ENCODE data around the gene STAG3. TPM values are rescaled to one million over a fixed set of nuclear protein-coding genes. Genes with fewer than 3 reads are reported as not detected.

STAG3 gene
- total and polyA plus RNA-seq, 7 experiments from 2014 or later = 2.4 to 24.6 (median 9.0) TPM

DNA sequence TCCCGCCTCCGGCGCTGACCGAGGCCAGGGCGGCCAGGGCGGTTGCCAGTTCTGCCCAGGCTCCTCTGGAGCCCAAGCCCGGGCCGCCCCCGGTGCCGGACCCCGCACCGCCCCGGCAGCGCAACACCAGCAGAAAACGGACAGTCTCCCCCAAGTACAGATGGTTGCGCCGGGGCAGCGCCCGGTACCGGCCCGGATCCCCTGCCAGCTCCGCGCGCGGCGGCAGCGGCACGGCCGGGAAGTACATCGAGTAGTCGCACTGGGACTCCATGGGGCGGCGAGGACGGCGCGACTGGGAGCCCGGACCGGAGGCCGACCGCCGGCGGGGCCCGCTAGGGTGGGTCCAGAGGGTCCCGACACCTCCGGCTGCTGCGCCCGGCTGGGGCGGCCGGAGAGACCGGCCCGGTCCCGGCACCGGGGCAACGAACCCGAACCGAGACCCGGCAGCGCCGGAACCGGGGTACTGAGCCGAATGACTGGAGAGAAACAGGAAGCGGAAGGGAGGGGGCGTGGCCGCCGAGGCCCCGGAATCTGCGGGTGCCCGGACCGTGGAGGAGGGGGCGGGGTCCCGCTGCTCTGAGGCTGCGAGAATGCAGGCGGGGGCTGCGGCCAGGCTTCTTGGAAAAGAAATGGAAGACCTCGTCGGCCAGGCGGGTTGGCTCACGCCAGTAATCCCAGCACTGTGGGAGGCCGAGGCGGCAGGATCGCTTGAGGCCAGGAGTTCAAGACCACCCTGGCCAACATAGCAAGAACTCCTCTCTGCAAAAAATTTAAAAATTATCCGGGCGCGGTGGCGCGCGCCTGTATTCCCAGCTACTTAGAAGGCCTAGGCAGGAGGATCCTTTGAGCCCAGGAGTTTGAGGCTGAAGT is 19.3 kb upstream of the STAG3 start, which contains the start of gene TRAPPC14:
Gene TRAPPC14 (minus strand): TSS at position 495 of the 870 bp plus-strand sequence. CDS start 224 bp downstream, at position 271.
- Histone ChIP-seq H3K27ac (ENCODE audit: low read depth, low read length) (peak within 1 kb of the TSS; percentile 88), H3K27me3 (ENCODE audit: control insufficient read depth in 2 of 2, insufficient read depth in 2 of 2, low read length in 2 of 2) (no peaks in the 10 kb centered on the region), H3K36me3 (ENCODE audit: control insufficient read depth in 2 of 3, insufficient read depth in 3 of 3, low read length in 3 of 3) (peaks cover 0 to 40% (median 7%) of the 10 kb centered on the region in 3 experiments), H3K9me3 (ENCODE audit: control insufficient read depth in 2 of 3, low read length in 3 of 3) (no peaks in the 10 kb centered on the region), H3K4me3 (ENCODE audit: low read length) (peak within 1 kb of the TSS; percentile 79), H3K4me1 (ENCODE audit: control insufficient read depth in 2 of 2, insufficient read depth in 2 of 2, low read length in 2 of 2) (peaks cover 13 to 35% of the 10 kb centered on the region in 2 donors)
- Mint-ChIP-seq H3K4me3 (peak within 1 kb of the TSS; percentile 83 to 93 (median 88)), H3K36me3 (peaks cover 0 to 16% (median 5%) of the 10 kb centered on the region in 5 donors), H3K27ac (peak within 1 kb of the TSS; percentile 77 to 98 (median 89)), H3K9me3 (no peaks in the 10 kb centered on the region), H3K4me1 (peaks cover 39 to 81% (median 66%) of the 10 kb centered on the region in 7 donors), H3K27me3 (no peaks in the 10 kb centered on the region)
- intact Hi-C loops (cut with micrococcal nuclease) = loop anchor here (1.0 to 2.0 kb wide), 4 partner anchors 8 to 50 kb away; partner anchors contain the start of genes GPC2 (in 2 of the 2), LAMTOR4 (in 2 of the 2) and STAG3 (in 2 of the 2)
- CTCF ChIA-PET = interaction anchor here (0.6 to 4.8 kb wide), 5 partner anchors 9 to 185 kb away, joined by 3 to 16 read pairs (median 4); partner anchors contain the start of genes GAL3ST4 and LAMTOR4
- DNase-seq = peak; percentile 79 to 95 (median 88)
- POLR2A ChIA-PET = interaction anchor here (0.6 to 23.1 kb wide), 12 partner anchors 5 to 609 kb away, joined by 3 to 383 read pairs (median 6); partner anchors contain the start of genes GAL3ST4, GPC2, LAMTOR4 and STAG3
- peak; percentile 93 for ATAC-seq

DNA sequence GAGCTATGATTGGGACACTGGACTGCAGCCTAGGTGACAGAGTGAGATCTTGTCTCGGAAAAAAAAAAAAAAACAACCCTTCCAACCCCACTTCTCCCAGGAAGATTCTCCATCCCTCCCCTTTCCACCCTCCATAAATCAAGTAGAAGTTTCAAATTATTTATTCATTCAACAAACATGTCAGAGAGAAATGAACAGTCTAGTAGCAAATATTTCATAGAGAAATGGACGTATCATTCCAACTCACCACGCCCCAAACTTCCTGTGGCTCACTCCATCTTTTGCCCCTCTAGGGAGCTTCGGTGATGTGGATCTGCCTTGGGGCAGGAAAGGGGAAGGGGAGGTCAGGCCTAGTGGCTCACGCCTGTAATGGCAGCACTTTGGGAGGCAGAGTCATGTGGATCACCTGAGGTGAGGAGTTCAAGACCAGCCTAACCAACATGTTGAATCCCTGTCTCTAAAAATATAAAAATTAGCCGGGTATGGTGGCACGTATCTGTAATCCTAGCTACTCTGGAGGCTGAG is 18.6 kb upstream of the STAG3 start:
- H3K9me3 Mint-ChIP-seq = no peaks in the 10 kb centered on the region
- Histone ChIP-seq H3K9me3 (ENCODE audit: control insufficient read depth in 2 of 3, low read length in 3 of 3) (no peaks in the 10 kb centered on the region), H3K27ac (ENCODE audit: low read depth, low read length) (peak overlapping the region; percentile 88), H3K4me1 (ENCODE audit: control insufficient read depth in 2 of 2, insufficient read depth in 2 of 2, low read length in 2 of 2) (peaks cover 13 to 42% of the 10 kb centered on the region in 2 donors), H3K36me3 (ENCODE audit: control insufficient read depth in 2 of 3, insufficient read depth in 3 of 3, low read length in 3 of 3) (peaks cover 0 to 33% (median 6%) of the 10 kb centered on the region in 3 experiments), H3K27me3 (ENCODE audit: control insufficient read depth in 2 of 2, insufficient read depth in 2 of 2, low read length in 2 of 2) (no peaks in the 10 kb centered on the region), H3K4me3 (ENCODE audit: low read length) (peak overlapping the region; percentile 79)
- H3K27ac Mint-ChIP-seq = peak overlapping the region; percentile 57 to 98 (median 86)
- CTCF ChIA-PET = interaction anchor here (1.2 to 4.8 kb wide), 4 partner anchors 8 to 59 kb away, joined by 3 to 16 read pairs (median 5); partner anchors contain the start of genes GAL3ST4 and LAMTOR4
- ATAC-seq (no peak), DNase-seq (no peak)
- H3K4me3 Mint-ChIP-seq = peak overlapping the region; percentile 81 to 90 (median 84)
- H3K36me3 Mint-ChIP-seq = peaks cover 0 to 16% (median 5%) of the 10 kb centered on the region in 5 donors
- H3K27me3 Mint-ChIP-seq = no peaks in the 10 kb centered on the region
- H3K4me1 Mint-ChIP-seq = peaks cover 34 to 81% (median 67%) of the 10 kb centered on the region in 7 donors
- intact Hi-C loops (cut with micrococcal nuclease) = loop anchor here in 1 of 2 donors (2.0 kb wide), 1 partner anchor 50 kb away; no protein-coding TSS in a partner anchor
- POLR2A ChIA-PET = interaction anchor here (0.6 to 23.1 kb wide), 6 partner anchors 4 to 609 kb away, joined by 3 to 383 read pairs (median 165); partner anchors contain the start of genes GAL3ST4, GPC2, LAMTOR4 and STAG3

DNA sequence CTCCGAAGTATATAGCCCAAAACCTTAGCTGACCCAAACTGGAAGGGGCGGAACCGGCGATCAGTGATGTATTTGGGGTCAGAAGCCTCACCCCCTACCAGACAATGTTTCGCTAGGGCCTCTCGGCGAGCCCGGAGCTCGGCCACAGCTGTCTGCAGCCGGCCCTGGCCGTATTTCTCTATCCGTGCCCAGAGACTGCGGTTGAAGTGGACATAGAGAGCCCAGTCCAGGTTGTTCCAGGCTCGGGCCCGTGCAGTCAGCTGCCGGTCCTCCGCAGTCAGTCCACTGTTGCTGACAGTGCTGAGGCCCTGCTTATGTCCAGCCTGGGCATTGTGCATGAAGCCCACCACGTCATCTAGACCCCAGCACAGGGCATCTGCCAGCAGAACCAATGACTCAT is 17.7 kb upstream of the STAG3 start:
- CTCF ChIA-PET = interaction anchor here (0.5 to 4.8 kb wide), 8 partner anchors 7 to 187 kb away, joined by 3 to 16 read pairs (median 4); partner anchors contain the start of genes GAL3ST4, LAMTOR4 and PVRIG
- no peak for ATAC-seq
- H3K36me3 Mint-ChIP-seq = peaks cover 0 to 16% (median 5%) of the 10 kb centered on the region in 5 donors

DNA sequence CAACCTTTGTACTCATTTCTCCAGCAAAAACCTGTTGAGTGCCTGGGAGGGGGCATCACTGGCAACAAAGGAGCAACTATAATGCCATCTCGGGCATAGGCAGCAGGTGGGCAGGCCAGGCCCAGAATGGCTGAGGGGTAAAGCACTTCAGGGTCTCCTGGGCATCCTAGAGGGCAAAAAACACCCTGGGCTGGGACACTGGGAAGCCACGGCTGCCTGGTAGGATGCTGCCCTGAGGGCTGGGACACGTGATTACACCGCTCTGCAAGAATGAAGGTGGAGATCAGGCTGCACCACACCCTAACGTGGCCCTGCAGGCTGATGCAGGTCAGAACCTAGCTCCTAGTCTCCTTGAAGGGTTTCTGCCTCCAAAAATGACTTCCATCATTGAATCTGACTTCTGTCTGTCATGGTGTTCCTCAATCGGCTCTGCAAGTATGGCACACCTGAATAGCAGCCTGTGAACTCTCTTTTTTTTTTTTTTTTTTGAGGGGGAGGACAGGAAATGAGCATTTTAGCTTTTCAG is 14.6 kb upstream of the STAG3 start:
- Mint-ChIP-seq H3K36me3 (peaks cover 0 to 2% (median 0%) of the 10 kb centered on the region in 5 donors), H3K27ac (peak overlapping the region; percentile 88 to 98 (median 95)), H3K4me1 (peaks cover 43 to 87% (median 71%) of the 10 kb centered on the region in 7 donors), H3K9me3 (no peaks in the 10 kb centered on the region), H3K27me3 (peaks cover 0 to 14% (median 3%) of the 10 kb centered on the region in 5 donors), H3K4me3 (peak overlapping the region; percentile 70 to 90 (median 80))
- H3K4me1 ChIP-seq (ENCODE audit: control insufficient read depth in 2 of 2, insufficient read depth in 2 of 2, low read length in 2 of 2) = peaks cover 25 to 56% of the 10 kb centered on the region in 2 donors
- intact Hi-C loops (cut with micrococcal nuclease) = loop anchor here in 1 of 2 donors (1.0 to 2.0 kb wide), 3 partner anchors 8 to 15 kb away; partner anchors contain the start of genes GPC2, LAMTOR4 and STAG3
- ChIA-PET CTCF (interaction anchor here (0.6 to 4.2 kb wide), 7 partner anchors 12 to 54 kb away, joined by 3 to 18 read pairs (median 6); partner anchors contain the start of gene LAMTOR4), POLR2A (interaction anchor here (0.6 to 23.1 kb wide), 10 partner anchors 12 to 272 kb away, joined by 3 to 383 read pairs (median 5); partner anchors contain the start of genes AP4M1, GPC2, LAMTOR4 and PVRIG)
- ATAC-seq (peak; percentile 23), DNase-seq (peak in 6 of 9 donors; percentile 57 to 77 (median 68))
- peak overlapping the region; percentile 61 for H3K27ac ChIP-seq (ENCODE audit: low read depth, low read length)
- H3K36me3 ChIP-seq (ENCODE audit: control insufficient read depth in 2 of 3, insufficient read depth in 3 of 3, low read length in 3 of 3) = peaks cover 0 to 4% (median 0%) of the 10 kb centered on the region in 3 experiments
- H3K4me3 ChIP-seq (ENCODE audit: low read length) = peak overlapping the region; percentile 44
- H3K27me3 ChIP-seq (ENCODE audit: control insufficient read depth in 2 of 2, insufficient read depth in 2 of 2, low read length in 2 of 2) = no peaks in the 10 kb centered on the region
- H3K9me3 ChIP-seq (ENCODE audit: control insufficient read depth in 2 of 3, low read length in 3 of 3) = no peaks in the 10 kb centered on the region

More for the DNA sequence above, 17.7 kb upstream of the STAG3 start:
- Mint-ChIP-seq H3K4me1 (peaks cover 33 to 84% (median 66%) of the 10 kb centered on the region in 7 donors), H3K27ac (peak overlapping the region in 6 of 9 donors; percentile 48 to 98 (median 84)), H3K4me3 (peak overlapping the region in 7 of 10 donors; percentile 13 to 89 (median 43)), H3K27me3 (no peaks in the 10 kb centered on the region), H3K9me3 (no peaks in the 10 kb centered on the region)
- no peak overlapping the region for H3K27ac ChIP-seq (ENCODE audit: low read depth, low read length)
- H3K36me3 ChIP-seq (ENCODE audit: control insufficient read depth in 2 of 3, insufficient read depth in 3 of 3, low read length in 3 of 3) = peaks cover 0 to 24% (median 6%) of the 10 kb centered on the region in 3 experiments
- intact Hi-C loops (cut with micrococcal nuclease) = no loop called here
- H3K9me3 ChIP-seq (ENCODE audit: control insufficient read depth in 2 of 3, low read length in 3 of 3) = no peaks in the 10 kb centered on the region
- H3K27me3 ChIP-seq (ENCODE audit: control insufficient read depth in 2 of 2, insufficient read depth in 2 of 2, low read length in 2 of 2) = no peaks in the 10 kb centered on the region
- H3K4me3 ChIP-seq (ENCODE audit: low read length) = no peak overlapping the region
- POLR2A ChIA-PET = interaction anchor here (1.5 to 23.1 kb wide), 4 partner anchors 9 to 62 kb away, joined by 3 to 383 read pairs (median 165); partner anchors contain the start of genes GPC2, LAMTOR4, STAG3 and TRAPPC14
- DNase-seq = no peak
- H3K4me1 ChIP-seq (ENCODE audit: control insufficient read depth in 2 of 2, insufficient read depth in 2 of 2, low read length in 2 of 2) = peaks cover 13 to 45% of the 10 kb centered on the region in 2 donors

DNA sequence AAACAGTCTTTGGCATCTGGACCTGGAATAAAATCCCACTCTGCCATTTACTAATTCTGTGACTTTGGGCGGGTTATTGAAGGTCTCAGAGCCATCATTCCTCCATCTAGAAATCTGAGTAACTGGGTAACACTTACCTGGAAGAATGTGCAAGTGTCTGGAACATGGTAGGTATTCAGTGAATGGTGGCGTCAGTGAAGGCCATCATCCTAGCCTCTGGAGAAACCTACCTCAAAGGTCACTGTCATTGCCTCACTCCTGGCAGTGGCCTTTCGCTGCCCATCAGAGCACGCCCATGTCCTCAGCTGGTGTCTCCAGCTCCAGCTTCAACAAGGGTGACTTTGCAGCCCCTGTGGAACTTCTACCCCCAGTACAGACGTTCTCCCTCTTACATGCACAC is 13.8 kb upstream of the STAG3 start:
- Histone ChIP-seq H3K36me3 (ENCODE audit: control insufficient read depth in 2 of 3, insufficient read depth in 3 of 3, low read length in 3 of 3) (no peaks in the 10 kb centered on the region), H3K4me1 (ENCODE audit: control insufficient read depth in 2 of 2, insufficient read depth in 2 of 2, low read length in 2 of 2) (peaks cover 25 to 60% of the 10 kb centered on the region in 2 donors), H3K9me3 (ENCODE audit: control insufficient read depth in 2 of 3, low read length in 3 of 3) (no peaks in the 10 kb centered on the region), H3K27ac (ENCODE audit: low read depth, low read length) (peak overlapping the region; percentile 61), H3K4me3 (ENCODE audit: low read length) (no peak overlapping the region), H3K27me3 (ENCODE audit: control insufficient read depth in 2 of 2, insufficient read depth in 2 of 2, low read length in 2 of 2) (no peaks in the 10 kb centered on the region)
- DNase-seq (no peak), ATAC-seq (no peak)
- peaks cover 0 to 2% (median 0%) of the 10 kb centered on the region in 5 donors for H3K36me3 Mint-ChIP-seq
- H3K9me3 Mint-ChIP-seq = no peaks in the 10 kb centered on the region
- peaks cover 0 to 20% (median 5%) of the 10 kb centered on the region in 5 donors for H3K27me3 Mint-ChIP-seq
- intact Hi-C loops (cut with micrococcal nuclease) = loop anchor here in 1 of 2 donors (1.0 to 2.0 kb wide), 3 partner anchors 7 to 16 kb away; partner anchors contain the start of genes GPC2, LAMTOR4 and STAG3
- ChIA-PET POLR2A (interaction anchor here (0.6 to 23.1 kb wide), 9 partner anchors 13 to 80 kb away, joined by 3 to 383 read pairs (median 6); partner anchors contain the start of genes AP4M1, GPC2, LAMTOR4 and PVRIG), CTCF (interaction anchor here (0.6 to 4.2 kb wide), 7 partner anchors 13 to 53 kb away, joined by 3 to 18 read pairs (median 6); partner anchors contain the start of gene GPC2)
- H3K4me3 Mint-ChIP-seq = peak overlapping the region; percentile 70 to 90 (median 80)
- peak overlapping the region; percentile 88 to 98 (median 95) for H3K27ac Mint-ChIP-seq
- peaks cover 44 to 93% (median 77%) of the 10 kb centered on the region in 7 donors for H3K4me1 Mint-ChIP-seq
